OCI-M1 (cell line): ENCODE results near the gene GIGYF1.
"Not testable (repeated sequence)": the region's sequence is repeated elsewhere in the genome, so short reads cannot be mapped to it uniquely, and the experiment has no call there.

ENCODE experiments used
- DNase-seq: peaks from one replicate; lab custom pipeline; 2025; lab: John Stamatoyannopoulos, UW

Gene GIGYF1, protein sequence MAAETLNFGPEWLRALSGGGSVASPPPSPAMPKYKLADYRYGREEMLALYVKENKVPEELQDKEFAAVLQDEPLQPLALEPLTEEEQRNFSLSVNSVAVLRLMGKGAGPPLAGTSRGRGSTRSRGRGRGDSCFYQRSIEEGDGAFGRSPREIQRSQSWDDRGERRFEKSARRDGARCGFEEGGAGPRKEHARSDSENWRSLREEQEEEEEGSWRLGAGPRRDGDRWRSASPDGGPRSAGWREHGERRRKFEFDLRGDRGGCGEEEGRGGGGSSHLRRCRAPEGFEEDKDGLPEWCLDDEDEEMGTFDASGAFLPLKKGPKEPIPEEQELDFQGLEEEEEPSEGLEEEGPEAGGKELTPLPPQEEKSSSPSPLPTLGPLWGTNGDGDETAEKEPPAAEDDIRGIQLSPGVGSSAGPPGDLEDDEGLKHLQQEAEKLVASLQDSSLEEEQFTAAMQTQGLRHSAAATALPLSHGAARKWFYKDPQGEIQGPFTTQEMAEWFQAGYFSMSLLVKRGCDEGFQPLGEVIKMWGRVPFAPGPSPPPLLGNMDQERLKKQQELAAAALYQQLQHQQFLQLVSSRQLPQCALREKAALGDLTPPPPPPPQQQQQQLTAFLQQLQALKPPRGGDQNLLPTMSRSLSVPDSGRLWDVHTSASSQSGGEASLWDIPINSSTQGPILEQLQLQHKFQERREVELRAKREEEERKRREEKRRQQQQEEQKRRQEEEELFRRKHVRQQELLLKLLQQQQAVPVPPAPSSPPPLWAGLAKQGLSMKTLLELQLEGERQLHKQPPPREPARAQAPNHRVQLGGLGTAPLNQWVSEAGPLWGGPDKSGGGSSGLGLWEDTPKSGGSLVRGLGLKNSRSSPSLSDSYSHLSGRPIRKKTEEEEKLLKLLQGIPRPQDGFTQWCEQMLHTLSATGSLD (N-terminal part only)

DNA sequence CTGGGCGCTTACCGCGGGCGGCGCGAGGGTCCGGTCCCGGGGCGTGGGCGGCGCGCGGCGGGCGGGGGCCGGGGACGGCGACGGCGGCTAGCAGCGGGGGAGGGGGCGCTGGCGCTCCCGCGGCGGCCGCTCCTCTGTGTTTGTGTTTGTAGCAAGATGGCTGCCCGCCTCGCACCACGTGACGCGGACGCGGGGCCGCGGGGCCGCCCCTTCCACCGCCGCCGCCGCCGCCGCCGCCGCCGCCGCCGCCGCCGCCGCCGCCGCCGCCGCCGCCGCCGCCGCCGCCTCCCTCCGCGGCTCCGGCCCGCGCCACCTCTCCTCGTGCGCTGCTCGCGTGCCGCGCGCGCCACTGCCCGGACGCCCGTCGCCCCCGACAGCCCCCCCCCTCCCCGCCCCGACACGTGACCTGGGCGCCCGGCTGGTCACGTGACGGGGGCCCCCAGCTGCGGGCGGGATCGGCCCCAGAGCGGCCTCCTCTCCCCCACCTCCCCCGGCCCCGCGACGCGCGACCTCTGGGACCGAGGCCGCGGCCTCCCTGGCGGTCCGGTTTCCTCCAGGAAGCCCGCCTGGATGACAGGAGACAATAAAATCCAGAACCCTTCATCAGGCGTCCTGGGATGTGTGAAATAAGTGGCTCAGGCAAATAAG is at the start of gene GIGYF1:
Gene GIGYF1 (minus strand): TSS at position 153 of the 648 bp plus-strand sequence. CDS start 6,012 bp downstream, outside the sequence.
- peak; percentile 88 for DNase-seq

DNA sequence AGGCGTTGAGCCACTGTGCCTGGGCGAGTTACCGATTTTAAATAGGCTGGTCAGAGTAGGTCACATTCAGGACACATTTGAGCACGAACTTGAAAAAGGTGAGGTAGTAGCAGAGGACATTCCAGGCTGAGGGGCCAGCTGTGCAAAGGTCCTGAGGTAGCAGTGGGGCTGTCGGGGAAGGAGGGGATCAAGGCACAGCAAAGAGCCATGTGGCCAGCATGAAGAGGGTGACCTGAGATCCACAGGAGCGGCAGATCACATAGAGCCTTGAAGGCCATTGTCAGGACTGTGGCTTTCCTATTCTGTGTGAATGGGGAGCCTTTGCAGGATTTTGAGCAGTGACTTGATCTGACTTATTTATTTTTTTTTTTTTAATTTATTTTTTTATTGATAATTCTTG is 45.9 kb upstream of the GIGYF1 start:
- no peak for DNase-seq

DNA sequence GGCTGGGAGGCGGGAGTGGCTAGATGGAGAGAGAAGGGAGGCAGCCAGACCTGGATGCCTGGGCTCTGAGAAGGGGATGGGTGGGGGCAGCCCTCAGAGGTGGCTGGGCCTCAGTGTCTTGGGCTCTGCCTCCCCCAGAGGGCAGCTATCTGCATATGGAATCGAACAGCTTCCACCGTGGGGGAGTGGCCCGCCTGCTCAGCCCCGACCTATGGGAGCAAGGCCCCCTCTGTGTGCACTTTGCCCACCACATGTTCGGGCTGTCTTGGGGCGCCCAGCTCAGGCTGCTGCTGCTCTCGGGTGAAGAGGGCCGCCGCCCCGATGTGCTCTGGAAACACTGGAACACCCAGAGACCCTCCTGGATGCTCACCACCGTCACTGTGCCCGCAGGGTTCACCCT is 42.6 kb upstream of the GIGYF1 start:
- DNase-seq: no peak

DNA sequence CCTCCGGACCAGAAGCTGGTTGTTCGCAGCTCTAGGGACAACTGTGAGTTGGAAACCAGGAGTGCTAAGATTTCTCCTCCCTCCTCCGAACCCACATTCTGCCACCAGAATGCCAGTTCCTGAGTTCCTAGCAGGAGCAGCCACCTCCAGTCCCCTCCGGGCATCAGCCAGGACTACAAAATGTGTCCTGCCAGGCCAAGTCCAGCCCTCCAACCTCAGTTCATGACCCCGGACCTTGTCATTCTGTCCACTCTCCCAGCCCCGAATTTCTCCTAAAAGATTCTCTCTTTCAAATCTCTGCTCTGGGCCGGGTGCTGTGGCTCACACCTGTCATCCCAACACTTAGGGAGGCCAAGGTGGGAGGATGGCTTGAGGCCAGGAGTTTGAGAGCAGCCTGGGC is 41.7 kb upstream of the GIGYF1 start:
- DNase-seq: no peak

DNA sequence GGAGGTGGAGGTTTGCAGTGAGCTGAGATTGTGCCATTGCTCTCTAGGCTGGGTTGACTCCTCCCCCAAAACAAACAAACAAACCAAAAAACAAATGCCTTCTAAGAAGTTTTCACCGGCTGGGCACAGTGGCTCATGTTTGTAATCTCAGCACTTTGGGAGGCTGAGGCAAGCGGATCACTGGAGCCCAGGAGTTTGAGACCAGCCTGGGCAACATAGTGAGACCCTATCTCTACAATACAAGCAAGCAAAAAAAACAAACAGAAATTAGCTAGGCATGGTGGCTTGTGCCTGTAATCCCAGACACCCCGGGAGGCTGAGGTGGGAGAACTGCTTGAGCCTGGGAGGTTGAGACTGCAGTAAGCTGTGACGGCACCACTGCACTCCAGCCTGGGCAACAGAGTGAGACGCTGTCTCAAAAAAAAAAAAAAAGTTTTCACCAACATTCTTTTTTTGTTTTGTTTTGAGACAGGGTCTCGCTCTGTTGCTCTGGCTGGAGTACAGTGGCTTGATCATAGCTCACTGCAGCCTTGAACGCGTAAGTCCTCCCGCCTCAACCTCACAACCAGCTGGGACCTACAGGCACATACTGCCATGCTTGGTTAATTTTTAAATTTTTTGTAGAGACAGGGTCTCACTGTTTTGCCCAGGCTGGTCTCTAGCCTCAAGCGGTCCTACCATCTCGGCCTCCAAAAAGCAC is 38.0 kb upstream of the GIGYF1 start:
- no peak for DNase-seq

DNA sequence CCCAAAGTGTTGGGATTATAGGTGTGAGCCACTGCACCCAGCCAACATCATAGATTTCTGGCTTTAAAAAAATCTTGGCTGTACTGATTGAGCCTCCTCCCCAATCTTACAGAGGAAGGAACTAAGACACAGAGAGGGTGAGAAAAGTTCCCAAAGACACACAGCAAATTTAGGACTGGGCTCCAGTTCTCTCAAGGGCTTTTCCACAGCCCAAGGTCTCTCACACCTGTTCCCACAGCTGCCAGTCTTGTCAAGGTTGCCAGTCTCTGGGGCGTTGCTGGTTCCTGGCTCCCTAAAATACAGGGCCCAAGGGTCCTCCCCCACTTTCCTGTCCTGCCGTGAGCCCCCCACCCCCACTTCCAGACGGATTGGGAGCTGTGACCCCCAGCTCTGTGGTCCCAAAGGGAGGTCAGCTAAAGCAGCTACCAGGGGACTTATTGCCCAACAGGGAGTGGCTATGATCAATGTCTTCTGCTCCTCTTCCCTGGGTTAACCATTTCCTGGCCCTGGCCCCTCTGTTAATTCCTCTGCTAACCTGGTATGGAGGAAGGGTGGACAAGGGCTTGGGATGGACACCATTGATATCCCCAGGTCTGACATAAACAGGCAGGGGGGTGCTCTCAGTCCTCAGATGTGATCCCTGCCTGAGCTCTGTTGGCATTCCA is 36.2 kb upstream of the GIGYF1 start:
- DNase-seq: no peak

DNA sequence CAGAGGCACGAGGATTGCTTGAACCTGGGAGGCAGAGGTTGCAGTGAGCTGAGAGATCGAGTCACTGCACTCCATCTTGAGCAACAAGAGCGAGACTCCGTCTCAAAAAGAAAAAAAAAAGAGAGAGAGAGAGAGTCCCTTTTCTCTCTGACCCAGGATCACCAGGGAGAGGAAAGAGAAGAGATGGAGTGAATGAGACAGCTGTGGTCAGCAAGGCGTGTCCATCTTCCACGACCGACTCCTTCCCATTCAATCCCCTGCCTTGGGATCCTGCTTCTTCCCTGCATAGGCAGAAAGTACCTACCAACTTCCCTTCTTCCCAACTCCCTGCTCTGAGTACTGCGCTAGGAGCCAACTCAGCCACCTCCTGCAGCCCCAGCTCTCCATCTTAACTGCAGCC is 34.1 kb upstream of the GIGYF1 start:
- no peak for DNase-seq

DNA sequence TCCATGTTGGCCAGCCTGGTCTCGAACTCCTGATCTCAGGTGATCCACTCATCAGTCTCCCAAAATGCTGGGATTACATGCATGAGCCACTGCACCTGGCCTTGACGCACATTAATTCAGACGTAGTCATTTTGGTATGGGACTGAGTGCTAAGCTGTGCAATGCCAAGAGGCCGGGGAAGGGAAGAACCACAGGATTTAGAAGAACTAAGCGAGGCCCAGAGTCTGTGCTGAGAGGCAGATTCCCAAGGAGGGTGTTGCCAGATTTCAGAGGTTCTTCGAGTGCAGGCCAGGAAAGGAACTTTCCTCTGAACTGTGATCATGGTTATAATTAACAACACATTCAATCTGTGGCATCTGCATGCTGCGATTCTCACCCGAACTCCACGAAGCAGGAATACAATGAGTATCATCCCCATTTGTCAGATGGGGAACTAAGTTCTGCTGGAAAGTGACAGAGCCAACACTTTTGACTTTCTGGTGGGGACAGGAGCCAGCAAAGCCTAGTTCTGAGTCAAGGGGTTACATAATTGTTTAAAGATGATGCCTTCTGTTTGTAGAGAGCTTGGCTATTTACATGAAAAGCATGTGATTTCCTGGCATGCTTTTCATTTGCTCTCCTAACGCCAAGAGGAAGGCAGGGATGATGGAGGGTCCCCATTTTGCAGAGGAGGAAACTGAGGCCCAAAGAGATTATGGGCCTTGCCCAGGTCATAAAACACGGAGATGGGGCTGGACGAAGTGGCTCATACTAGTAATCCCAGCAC is 33.1 kb upstream of the GIGYF1 start:
- no peak for DNase-seq

DNA sequence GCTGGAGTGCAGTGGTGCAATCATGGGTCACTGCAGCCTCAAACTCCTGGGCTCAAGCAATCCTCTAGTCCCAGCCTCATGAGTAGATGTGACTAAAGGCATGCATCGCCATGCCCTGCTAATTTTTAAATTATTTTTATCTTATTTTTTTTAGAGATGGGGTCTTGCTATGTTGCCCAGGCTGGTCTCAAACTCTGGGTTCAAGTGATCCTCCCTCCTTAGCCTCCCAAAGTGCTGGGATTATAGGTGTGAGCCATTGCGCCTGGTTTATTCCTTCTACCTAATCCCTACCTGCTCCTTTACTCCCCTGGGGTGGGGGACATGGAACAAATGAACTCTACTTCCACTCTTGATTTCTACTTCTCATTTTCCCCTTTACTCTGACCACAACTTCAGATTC is 30.3 kb upstream of the GIGYF1 start:
- not testable (repeated sequence) for DNase-seq

DNA sequence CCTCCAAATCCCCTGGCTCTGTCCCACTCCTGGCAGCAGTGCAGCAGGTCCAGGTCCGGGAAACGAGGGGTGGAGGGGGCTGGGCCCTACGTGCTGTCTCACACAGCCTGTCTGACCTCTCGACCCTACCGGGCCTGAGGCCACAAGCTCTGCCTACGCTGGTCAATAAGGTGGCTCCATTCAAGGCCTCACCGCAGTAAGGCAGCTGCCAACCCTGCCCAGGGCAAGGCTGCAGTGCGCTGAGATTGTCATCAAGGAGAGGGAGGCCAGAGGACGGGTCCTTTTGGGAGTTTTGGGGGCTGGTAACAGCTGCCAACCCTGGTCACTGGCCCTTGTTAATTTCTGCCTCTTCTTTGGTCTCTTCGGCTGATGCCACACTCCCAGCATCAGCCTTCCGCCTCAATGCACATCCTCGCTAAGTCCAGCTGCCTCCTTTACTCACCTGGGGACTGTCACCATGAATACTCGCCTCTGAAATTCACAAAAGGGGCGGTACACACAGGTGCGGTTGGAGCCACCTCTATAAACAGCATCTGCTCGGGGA is 29.8 kb upstream of the GIGYF1 start:
- no peak for DNase-seq

DNA sequence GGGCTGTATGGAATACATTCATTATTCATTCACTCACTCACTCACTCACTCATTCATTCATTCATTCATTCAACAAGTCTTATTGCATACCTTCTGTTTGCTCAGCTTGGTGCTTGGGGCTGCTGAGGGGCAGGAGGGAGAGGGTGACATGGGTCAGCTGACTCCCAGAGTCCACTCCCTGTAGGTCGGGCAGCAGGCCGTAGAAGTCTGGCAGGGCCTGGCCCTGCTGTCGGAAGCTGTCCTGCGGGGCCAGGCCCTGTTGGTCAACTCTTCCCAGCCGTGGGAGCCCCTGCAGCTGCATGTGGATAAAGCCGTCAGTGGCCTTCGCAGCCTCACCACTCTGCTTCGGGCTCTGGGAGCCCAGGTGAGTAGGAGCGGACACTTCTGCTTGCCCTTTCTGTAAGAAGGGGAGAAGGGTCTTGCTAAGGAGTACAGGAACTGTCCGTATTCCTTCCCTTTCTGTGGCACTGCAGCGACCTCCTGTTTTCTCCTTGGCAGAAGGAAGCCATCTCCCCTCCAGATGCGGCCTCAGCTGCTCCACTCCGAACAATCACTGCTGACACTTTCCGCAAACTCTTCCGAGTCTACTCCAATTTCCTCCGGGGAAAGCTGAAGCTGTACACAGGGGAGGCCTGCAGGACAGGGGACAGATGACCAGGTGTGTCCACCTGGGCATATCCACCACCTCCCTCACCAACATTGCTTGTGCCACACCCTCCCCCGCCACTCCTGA is 28.6 kb upstream of the GIGYF1 start:
- no peak for DNase-seq

DNA sequence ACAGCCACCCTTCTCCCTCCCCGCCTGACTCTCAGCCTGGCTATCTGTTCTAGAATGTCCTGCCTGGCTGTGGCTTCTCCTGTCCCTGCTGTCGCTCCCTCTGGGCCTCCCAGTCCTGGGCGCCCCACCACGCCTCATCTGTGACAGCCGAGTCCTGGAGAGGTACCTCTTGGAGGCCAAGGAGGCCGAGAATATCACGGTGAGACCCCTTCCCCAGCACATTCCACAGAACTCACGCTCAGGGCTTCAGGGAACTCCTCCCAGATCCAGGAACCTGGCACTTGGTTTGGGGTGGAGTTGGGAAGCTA is 27.4 kb upstream of the GIGYF1 start:
- DNase-seq: no peak

DNA sequence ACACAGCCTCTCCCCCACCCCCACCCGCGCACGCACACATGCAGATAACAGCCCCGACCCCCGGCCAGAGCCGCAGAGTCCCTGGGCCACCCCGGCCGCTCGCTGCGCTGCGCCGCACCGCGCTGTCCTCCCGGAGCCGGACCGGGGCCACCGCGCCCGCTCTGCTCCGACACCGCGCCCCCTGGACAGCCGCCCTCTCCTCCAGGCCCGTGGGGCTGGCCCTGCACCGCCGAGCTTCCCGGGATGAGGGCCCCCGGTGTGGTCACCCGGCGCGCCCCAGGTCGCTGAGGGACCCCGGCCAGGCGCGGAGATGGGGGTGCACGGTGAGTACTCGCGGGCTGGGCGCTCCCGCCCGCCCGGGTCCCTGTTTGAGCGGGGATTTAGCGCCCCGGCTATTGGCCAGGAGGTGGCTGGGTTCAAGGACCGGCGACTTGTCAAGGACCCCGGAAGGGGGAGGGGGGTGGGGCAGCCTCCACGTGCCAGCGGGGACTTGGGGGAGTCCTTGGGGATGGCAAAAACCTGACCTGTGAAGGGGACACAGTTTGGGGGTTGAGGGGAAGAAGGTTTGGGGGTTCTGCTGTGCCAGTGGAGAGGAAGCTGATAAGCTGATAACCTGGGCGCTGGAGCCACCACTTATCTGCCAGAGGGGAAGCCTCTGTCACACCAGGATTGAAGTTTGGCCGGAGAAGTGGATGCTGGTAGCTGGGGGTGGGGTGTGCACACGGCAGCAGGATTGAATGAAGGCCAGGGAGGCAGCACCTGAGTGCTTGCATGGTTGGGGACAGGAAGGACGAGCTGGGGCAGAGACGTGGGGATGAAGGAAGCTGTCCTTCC is 26.8 kb upstream of the GIGYF1 start:
- no peak for DNase-seq

DNA sequence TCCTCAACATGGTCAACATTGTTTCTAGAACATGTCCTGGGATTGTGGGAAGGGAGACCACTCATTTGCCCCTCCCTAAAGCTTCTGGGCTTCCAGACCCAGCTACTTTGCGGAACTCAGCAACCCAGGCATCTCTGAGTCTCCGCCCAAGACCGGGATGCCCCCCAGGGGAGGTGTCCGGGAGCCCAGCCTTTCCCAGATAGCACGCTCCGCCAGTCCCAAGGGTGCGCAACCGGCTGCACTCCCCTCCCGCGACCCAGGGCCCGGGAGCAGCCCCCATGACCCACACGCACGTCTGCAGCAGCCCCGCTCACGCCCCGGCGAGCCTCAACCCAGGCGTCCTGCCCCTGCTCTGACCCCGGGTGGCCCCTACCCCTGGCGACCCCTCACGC is 26.2 kb upstream of the GIGYF1 start, which contains the start of gene EPO:
Gene EPO (plus strand): TSS at position 190 of the 392 bp plus-strand sequence. CDS start 513 bp downstream, outside the sequence.
- DNase-seq: no peak

DNA sequence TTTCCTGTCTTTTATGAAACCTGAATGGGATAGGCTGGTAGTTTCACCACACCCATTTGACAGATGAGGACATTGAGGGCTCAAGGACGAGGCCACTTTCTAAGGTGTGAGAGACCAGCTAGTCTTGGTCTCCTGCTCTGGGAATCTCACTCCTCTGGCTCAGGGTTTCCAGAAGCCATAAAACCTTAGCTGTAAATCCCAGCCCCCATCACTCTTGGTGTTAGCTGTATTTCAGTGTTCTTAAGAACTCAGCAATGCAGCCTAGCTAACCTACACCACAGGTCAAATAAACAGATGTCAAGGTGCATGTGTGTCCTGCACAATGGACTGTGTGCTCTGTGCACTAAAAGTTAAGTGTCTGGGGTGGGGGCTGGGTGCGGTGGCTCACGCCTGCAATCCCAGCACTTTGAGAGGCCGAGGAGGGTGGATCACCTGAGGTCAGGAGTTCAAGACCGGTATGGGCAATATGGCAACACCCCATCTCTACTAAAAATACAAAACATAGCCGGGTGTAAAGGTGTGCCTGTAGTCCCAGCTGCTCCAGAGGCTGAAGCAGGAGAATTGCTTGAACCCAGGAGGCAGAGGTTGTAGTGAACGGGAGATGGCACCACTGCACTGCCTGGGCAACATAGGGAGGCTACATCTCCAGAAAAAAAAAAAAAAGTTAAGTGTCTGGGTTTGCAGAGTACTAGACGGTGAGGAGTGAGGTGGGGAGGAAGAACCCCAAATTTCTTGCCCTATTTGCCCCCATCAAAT is 25.7 kb upstream of the GIGYF1 start:
- DNase-seq: peak; percentile 48

DNA sequence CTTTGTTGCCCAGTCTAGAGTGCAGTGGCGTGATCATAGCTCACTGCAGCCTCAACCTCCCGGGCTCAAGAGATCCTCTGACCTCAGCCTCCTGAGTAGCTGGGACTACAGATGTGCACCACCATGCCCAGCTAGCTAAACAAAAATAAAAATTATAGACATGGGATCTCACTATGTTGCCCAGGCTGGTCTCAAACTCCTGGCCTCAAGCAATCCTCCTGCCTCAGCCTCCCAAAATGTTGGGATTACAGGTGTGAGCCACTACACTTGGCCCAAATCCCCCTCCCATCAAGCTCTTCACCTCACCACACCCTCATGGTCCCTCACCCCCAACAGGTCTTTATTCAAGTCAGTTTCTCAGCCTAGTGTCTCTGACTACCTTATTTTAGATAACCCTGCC is 23.0 kb upstream of the GIGYF1 start:
- not testable (repeated sequence) for DNase-seq

DNA sequence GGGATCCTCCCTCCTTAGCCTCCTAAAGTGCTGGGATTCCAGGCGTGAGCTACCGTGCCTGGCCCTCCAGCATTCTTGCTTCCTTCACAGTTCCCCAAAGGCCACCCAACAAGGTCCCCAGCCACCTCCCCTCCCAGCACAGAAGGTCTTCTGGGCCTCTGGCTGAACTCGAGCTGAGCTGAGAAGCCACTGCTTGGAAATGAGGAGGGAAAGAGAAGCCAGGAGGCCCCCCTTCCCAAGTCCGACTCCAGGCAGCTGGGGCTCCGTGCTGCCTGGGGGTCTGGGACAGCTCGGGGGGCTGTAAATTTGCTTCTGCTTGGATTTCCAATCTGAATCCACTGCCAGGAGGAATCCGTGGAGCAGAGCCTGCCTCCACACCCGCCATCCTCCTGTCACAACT is 20.7 kb upstream of the GIGYF1 start:
- DNase-seq: no peak

DNA sequence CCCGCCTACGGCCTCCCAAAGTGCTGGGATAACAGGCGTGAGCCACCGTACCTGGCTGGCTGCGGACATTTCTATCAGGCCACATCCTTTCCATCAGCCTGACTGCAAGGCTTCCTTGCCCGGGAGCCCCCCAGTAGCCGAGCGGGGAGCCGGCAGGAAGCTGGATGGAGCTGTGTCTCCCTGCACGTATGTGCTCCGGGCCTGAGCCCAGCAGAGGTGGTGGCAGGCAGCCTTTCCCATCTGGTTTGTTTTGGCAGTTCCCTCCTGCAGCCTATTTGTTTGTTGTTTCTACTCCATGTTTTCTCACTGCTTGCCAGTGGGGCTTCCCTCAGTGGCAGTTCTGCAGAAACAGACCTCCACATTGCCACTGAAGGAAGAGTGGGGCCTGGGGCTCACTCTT is 17.3 kb upstream of the GIGYF1 start:
- no peak for DNase-seq
